MG63 (cell line): Measurements from ENCODE around the gene PAEP. TPM values are rescaled to one million over a fixed set of nuclear protein-coding genes. Genes with fewer than 3 reads are reported as not detected.

Experiments
- DNase-seq: peaks from one replicate; pipeline ENCODE4 v3.0.0-alpha.2; 2020
- H3K27me3 ChIP-seq: fragments of 250-450 bp; sonication (Bioruptor Pico); 2 replicates; pipeline ENCODE4 v1.5.1; 2020; ENCODE audit warnings: mild to moderate bottlenecking, moderate library complexity
- H3K36me3 ChIP-seq: fragments of 250-450 bp; sonication (Bioruptor Pico); 2 replicates; pipeline ENCODE4 v1.5.1; 2020; ENCODE audit warnings: mild to moderate bottlenecking, moderate library complexity
- H3K4me3 ChIP-seq: fragments of 250-450 bp; sonication (Bioruptor Pico); 2 replicates; pipeline ENCODE4 v1.5.1; 2020; ENCODE audit warnings: mild to moderate bottlenecking, moderate library complexity
- H3K9me3 ChIP-seq: fragments of 250-450 bp; sonication (Bioruptor Pico); 2 replicates; pipeline ENCODE4 v1.5.1; 2020; ENCODE audit warnings: mild to moderate bottlenecking, moderate library complexity
- total RNA-seq: library from RNA; depleted of rRNA; stranded (reverse); fragments of >200 nt; shearing (Covaris generic); gene quantifications from 2 replicates; pipeline ENCODE4 v1.2.3, GENCODE V29; 2014; ENCODE audit warnings: low replicate concordance

PAEP gene
- total RNA-seq, 1 experiment from 2014 or later: not detected

- DNase-seq: no peak
- H3K9me3 ChIP-seq: peaks cover 2% of the 10 kb centered on the region; the same call in 1 of the 2 replicates
- H3K4me3 ChIP-seq: no peak overlapping the region
- H3K36me3 ChIP-seq: no peaks in the 10 kb centered on the region
- no peaks in the 10 kb centered on the region; the same call in 1 of the 2 replicates for H3K27me3 ChIP-seq
These were observed 34.7 kb downstream of the PAEP start for GRCh38 chr9:135596211-135596610.

- Histone ChIP-seq H3K4me3 (no peak overlapping the region), H3K27me3 (no peaks in the 10 kb centered on the region; the same call in 1 of the 2 replicates), H3K9me3 (no peaks in the 10 kb centered on the region; the same call in 1 of the 2 replicates), H3K36me3 (no peaks in the 10 kb centered on the region)
- DNase-seq: no peak
These were observed 38.8 kb downstream of the PAEP start for GRCh38 chr9:135600296-135600817.

GRCh38 chr9:135601988-135602387 lies 40.4 kb downstream of the PAEP start:
- no peaks in the 10 kb centered on the region for H3K9me3 ChIP-seq
- H3K27me3 ChIP-seq: no peaks in the 10 kb centered on the region; the same call in 1 of the 2 replicates
- H3K4me3 ChIP-seq: no peak overlapping the region
- DNase-seq: no peak
- H3K36me3 ChIP-seq: no peaks in the 10 kb centered on the region

- Histone ChIP-seq H3K27me3 (no peaks in the 10 kb centered on the region; the same call in 1 of the 2 replicates), H3K36me3 (no peaks in the 10 kb centered on the region), H3K9me3 (no peaks in the 10 kb centered on the region), H3K4me3 (no peak overlapping the region)
- no peak for DNase-seq
These were observed 41.4 kb downstream of the PAEP start for GRCh38 chr9:135602789-135603481.

GRCh38 chr9:135604437-135605237 lies 43.1 kb downstream of the PAEP start:
- H3K36me3 ChIP-seq: no peaks in the 10 kb centered on the region
- no peak for DNase-seq
- no peaks in the 10 kb centered on the region for H3K9me3 ChIP-seq
- no peaks in the 10 kb centered on the region; the same call in 1 of the 2 replicates for H3K27me3 ChIP-seq
- H3K4me3 ChIP-seq: no peak overlapping the region

GRCh38 chr9:135605238-135605781 lies 43.8 kb downstream of the PAEP start:
- Histone ChIP-seq H3K36me3 (no peaks in the 10 kb centered on the region), H3K4me3 (no peak overlapping the region), H3K9me3 (no peaks in the 10 kb centered on the region), H3K27me3 (no peaks in the 10 kb centered on the region)
- no peak for DNase-seq

- H3K36me3 ChIP-seq: no peaks in the 10 kb centered on the region
- no peak for DNase-seq
These were observed 45.3 kb downstream of the PAEP start for GRCh38 chr9:135606885-135607259.

GRCh38 chr9:135607401-135608293 lies 46.1 kb downstream of the PAEP start:
- DNase-seq: no peak
- no peaks in the 10 kb centered on the region for H3K27me3 ChIP-seq
- no peaks in the 10 kb centered on the region for H3K36me3 ChIP-seq
- no peak overlapping the region for H3K4me3 ChIP-seq
- H3K9me3 ChIP-seq: no peaks in the 10 kb centered on the region

More at GRCh38 chr9:135606885-135607259, 45.3 kb downstream of the PAEP start:
- Histone ChIP-seq H3K9me3 (no peaks in the 10 kb centered on the region), H3K4me3 (no peak overlapping the region), H3K27me3 (no peaks in the 10 kb centered on the region)

GRCh38 chr9:135608294-135608998 lies 46.9 kb downstream of the PAEP start:
- no peak overlapping the region for H3K4me3 ChIP-seq
- no peaks in the 10 kb centered on the region for H3K36me3 ChIP-seq
- no peaks in the 10 kb centered on the region for H3K9me3 ChIP-seq
- H3K27me3 ChIP-seq: no peaks in the 10 kb centered on the region
- DNase-seq: no peak

GRCh38 chr9:135608999-135609317 lies 47.4 kb downstream of the PAEP start:
- Histone ChIP-seq H3K4me3 (no peak overlapping the region), H3K27me3 (no peaks in the 10 kb centered on the region), H3K36me3 (no peaks in the 10 kb centered on the region), H3K9me3 (no peaks in the 10 kb centered on the region)
- DNase-seq: no peak

- no peaks in the 10 kb centered on the region for H3K9me3 ChIP-seq
- H3K36me3 ChIP-seq: no peaks in the 10 kb centered on the region
- no peak for DNase-seq
- H3K4me3 ChIP-seq: no peak overlapping the region
- no peaks in the 10 kb centered on the region for H3K27me3 ChIP-seq
These were observed 47.9 kb downstream of the PAEP start for GRCh38 chr9:135609366-135609955.

GRCh38 chr9:135610290-135611141 lies 49.0 kb downstream of the PAEP start:
- no peaks in the 10 kb centered on the region for H3K36me3 ChIP-seq
- no peaks in the 10 kb centered on the region for H3K9me3 ChIP-seq
- no peak overlapping the region for H3K4me3 ChIP-seq
- DNase-seq: no peak
- H3K27me3 ChIP-seq: no peaks in the 10 kb centered on the region

- no peaks in the 10 kb centered on the region for H3K27me3 ChIP-seq
- H3K36me3 ChIP-seq: no peaks in the 10 kb centered on the region
- DNase-seq: no peak
- H3K9me3 ChIP-seq: no peaks in the 10 kb centered on the region
- H3K4me3 ChIP-seq: no peak overlapping the region
These were observed 49.8 kb downstream of the PAEP start for GRCh38 chr9:135611142-135611874.

- no peak for DNase-seq
- H3K9me3 ChIP-seq: no peaks in the 10 kb centered on the region
- H3K27me3 ChIP-seq: no peaks in the 10 kb centered on the region
- H3K36me3 ChIP-seq: no peaks in the 10 kb centered on the region
- H3K4me3 ChIP-seq: no peak overlapping the region
These were observed 50.3 kb downstream of the PAEP start for GRCh38 chr9:135611875-135612209.
